ENCODE results near the gene KCNIP1. TPM values are rescaled to one million over a fixed set of nuclear protein-coding genes. Genes with fewer than 3 reads are reported as not detected.

The KCNIP1 gene
- polyA plus RNA-seq, 1 donor, result 2.4 TPM

- DNase-seq (ENCODE audit: low read depth), result no peak
Measured at GRCh38 chr5:170781946-170782345, 278.1 kb downstream of the KCNIP1 start.

- DNase-seq (ENCODE audit: low read depth), result no peak
Measured at GRCh38 chr5:170782438-170782837, 278.6 kb downstream of the KCNIP1 start.

GRCh38 chr5:170783498-170784247 lies 279.9 kb downstream of the KCNIP1 start, which contains the start of gene GABRP:
GABRP (plus strand) TSS chr5:170783725; CDS start chr5:170788616, 4,891 bp downstream.
- DNase-seq (ENCODE audit: low read depth), result no peak

GRCh38 chr5:170785416-170785815 lies 281.6 kb downstream of the KCNIP1 start:
- no peak for DNase-seq (ENCODE audit: low read depth)

Other genes starting within 250 kb of the KCNIP1 start
- 4.2 TPM for gene LCP2, start 206.2 kb upstream of the KCNIP1 start, polyA plus RNA-seq (ENCODE audit: insufficient read length)
- 0.61 TPM for gene KCNMB1, start 114.7 kb upstream of the KCNIP1 start, polyA plus RNA-seq (ENCODE audit: insufficient read length)